ENCODE data around the gene TSFM.

Gene TSFM

GRCh38 chr12:57836442-57837375, 54.1 kb downstream of the TSFM start:
- peak; percentile 61 for DNase-seq

GRCh38 chr12:57837864-57838562, 55.4 kb downstream of the TSFM start:
- peak; percentile 40 for DNase-seq

- peak; percentile 47 for DNase-seq
Observed at GRCh38 chr12:57838594-57839302, 56.2 kb downstream of the TSFM start.

- no peak for DNase-seq
Observed at GRCh38 chr12:57839996-57840395, 57.4 kb downstream of the TSFM start.

GRCh38 chr12:57840726-57841125, 58.1 kb downstream of the TSFM start:
- no peak for DNase-seq

GRCh38 chr12:57841445-57841844, 58.9 kb downstream of the TSFM start:
- DNase-seq: no peak

- peak; percentile 62 for DNase-seq
Observed at GRCh38 chr12:57842342-57843294, 60.0 kb downstream of the TSFM start.

GRCh38 chr12:57844709-57845477, 62.3 kb downstream of the TSFM start:
- DNase-seq: peak; percentile 48

GRCh38 chr12:57845478-57846284, 63.1 kb downstream of the TSFM start:
- peak; percentile 65 for DNase-seq

GRCh38 chr12:57846285-57846576, 63.6 kb downstream of the TSFM start:
- no peak for DNase-seq

- DNase-seq: peak; percentile 99
Observed at GRCh38 chr12:57846577-57847319, 64.2 kb downstream of the TSFM start, which contains the start of gene CTDSP2. TSS of gene CTDSP2 (minus strand) at chr12:57846729. CDS start at chr12:57846435, 294 bp downstream.
